CD4-positive, alpha-beta memory T cell (primary cell): ENCODE results near the gene ARVCF. TPM values are rescaled to one million over a fixed set of nuclear protein-coding genes. Genes with fewer than 3 reads are reported as not detected.

Experiments used
- CTCF ChIA-PET: fragments of 350-600 bp; sonication (Branson Sonifier 250); formaldehyde crosslinking; loops from one replicate; lab custom pipeline; 2021; ENCODE audit warnings: inconsistent platforms; ENCODE audit not compliant: partially characterized antibody; lab: Charles Lee
- POLR2A ChIA-PET: fragments of 350-600 bp; sonication (Branson Sonifier 250); formaldehyde crosslinking; loops from one replicate; lab custom pipeline; 2021; ENCODE audit not compliant: partially characterized antibody; lab: Charles Lee
- DNase-seq, 5 donors: peaks; one replicate each; pipeline versions ENCODE4 v3.0.0 to v3.0.0-alpha.2; 2020 to 2022; ENCODE audit warnings: mixed read lengths in 1 of 5
- H3K27ac ChIP-seq: one replicate; pipeline ENCODE4 v1.7.0; 2013; ENCODE audit warnings: low read depth, low read length
- H3K27me3 ChIP-seq: 2 replicates; pipeline ENCODE4 v1.7.0; 2013; ENCODE audit warnings: mild to moderate bottlenecking, low read length, moderate library complexity; ENCODE audit not compliant: insufficient read depth
- H3K36me3 ChIP-seq: 2 replicates; pipeline ENCODE4 v1.7.0; 2013; ENCODE audit warnings: mild to moderate bottlenecking, low read length, moderate library complexity; ENCODE audit not compliant: insufficient read depth
- H3K4me1 ChIP-seq: 2 replicates; pipeline ENCODE4 v1.7.0; 2013; ENCODE audit warnings: mild to moderate bottlenecking, low read length, moderate library complexity; ENCODE audit not compliant: insufficient read depth
- H3K4me3 ChIP-seq, 2 donors: one replicate each; pipeline ENCODE4 v1.7.0; 2013; ENCODE audit warnings: low read length in 2 of 2, mild to moderate bottlenecking in 1 of 2
- H3K9me3 ChIP-seq, 2 donors: one replicate each; pipeline ENCODE4 v1.7.0; 2013; ENCODE audit warnings: low read length in 2 of 2, control low read depth in 1 of 2; ENCODE audit not compliant: control insufficient read depth in 1 of 2
- H3K27ac Mint-ChIP-seq, 7 donors: one replicate each; pipeline ENCODE4 v1.8.0; 2020 to 2021; ENCODE audit warnings: mixed read lengths in 7 of 7, mild to moderate bottlenecking in 6 of 7, inconsistent platforms in 3 of 7, moderate library complexity in 3 of 7
- H3K27me3 Mint-ChIP-seq, 2 donors: one replicate each; pipeline ENCODE4 v1.8.0; 2020 to 2021; ENCODE audit warnings: mixed read lengths in 2 of 2
- H3K36me3 Mint-ChIP-seq, 2 donors: one replicate each; pipeline ENCODE4 v1.8.0; 2020 to 2021; ENCODE audit warnings: mixed read lengths in 2 of 2, inconsistent platforms in 1 of 2, mild to moderate bottlenecking in 1 of 2
- H3K4me1 Mint-ChIP-seq, 4 donors: one replicate each; pipeline ENCODE4 v1.8.0; 2020 to 2021; ENCODE audit warnings: mixed read lengths in 4 of 4, mild to moderate bottlenecking in 1 of 4
- H3K4me3 Mint-ChIP-seq, 8 donors: one replicate each; pipeline ENCODE4 v1.8.0; 2020 to 2021; ENCODE audit warnings: mixed read lengths in 8 of 8, mild to moderate bottlenecking in 7 of 8, moderate library complexity in 6 of 8, inconsistent platforms in 3 of 8
- H3K9me3 Mint-ChIP-seq, 8 donors: one replicate each; pipeline ENCODE4 v1.8.0; 2020 to 2021; ENCODE audit warnings: mixed read lengths in 8 of 8, mild to moderate bottlenecking in 5 of 8, inconsistent platforms in 3 of 8, moderate library complexity in 1 of 8
- intact Hi-C: fragments of 100-400 bp; cut with micrococcal nuclease; formaldehyde crosslinking; loops from one replicate; pipeline ENCODE4 v1.15.1; 2023
- polyA plus RNA-seq, 2 donors: library from polyadenylated mRNA; unstranded; fragments of 300-500 nt; fragmentation: Illumina TruSeq; gene quantifications; one replicate each; pipeline ENCODE4 v1.2.3, GENCODE V29; 2021
- total RNA-seq, 2 experiments: library from RNA; stranded (reverse); gene quantifications; one replicate each; pipeline ENCODE4 v1.2.3, GENCODE V29; 2021

The ARVCF gene
- total and polyA plus RNA-seq, 4 experiments from 2014 or later: 0.28 to 4.2 (median 3.5) TPM; not detected in 1

DNA sequence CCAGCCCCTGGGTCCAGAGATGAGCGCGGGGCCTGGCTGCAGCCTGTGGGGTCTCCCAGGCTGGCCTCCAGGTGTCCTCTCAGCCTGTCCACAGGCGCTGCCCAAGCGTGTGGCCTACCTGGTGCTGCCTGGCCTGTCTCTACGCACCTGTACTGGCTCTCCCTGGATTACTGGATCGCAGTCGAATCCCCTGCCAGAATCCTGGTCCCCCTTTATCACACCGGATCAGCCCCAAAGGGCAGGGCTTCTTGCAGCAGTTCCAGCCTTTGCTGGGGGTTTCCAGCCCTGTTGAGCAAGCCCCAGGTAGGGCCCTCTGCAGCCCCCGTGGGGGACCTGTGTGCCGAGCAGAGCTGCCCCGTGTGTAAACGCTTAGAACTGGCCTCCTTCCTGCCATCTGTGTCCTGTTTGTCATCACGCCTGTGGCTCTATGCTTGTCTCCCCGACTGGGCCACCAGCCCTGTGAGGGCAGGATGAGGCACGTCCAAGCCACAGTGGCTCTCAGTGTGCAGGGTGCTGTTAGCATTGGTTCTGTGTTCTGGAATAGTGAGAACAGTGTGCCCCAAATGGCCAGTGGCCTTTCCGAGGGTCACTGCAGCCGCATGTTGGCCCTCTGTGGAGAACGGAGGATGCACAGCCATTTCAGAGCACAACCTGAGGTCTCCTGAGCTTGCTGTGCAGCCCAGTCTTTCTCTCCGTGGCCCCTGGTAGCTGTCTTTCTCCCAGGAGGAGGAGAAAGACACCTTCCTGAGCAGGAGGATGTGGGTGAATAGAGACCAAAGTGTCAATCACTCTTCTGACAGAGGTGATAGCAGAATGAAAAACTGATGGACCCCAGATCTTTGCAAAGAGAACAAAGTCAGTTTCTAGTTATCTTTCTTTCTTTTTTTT, 61.1 kb downstream of the ARVCF start:
- no peak overlapping the region for H3K4me3 ChIP-seq
- no peak overlapping the region for H3K27ac ChIP-seq
- intact Hi-C loops: no loop called here
- Mint-ChIP-seq H3K36me3 (peaks cover 0 to 4% of the 10 kb centered on the region in 2 donors), H3K4me3 (no peak overlapping the region), H3K9me3 (no peaks in the 10 kb centered on the region), H3K27ac (peak overlapping the region in 2 of 7 donors; percentile 13 to 36), H3K27me3 (no peaks in the 10 kb centered on the region), H3K4me1 (peaks cover 6 to 16% (median 9%) of the 10 kb centered on the region in 4 donors)
- peaks cover 7% of the 10 kb centered on the region for H3K4me1 ChIP-seq
- H3K27me3 ChIP-seq: no peaks in the 10 kb centered on the region
- peaks cover 4% of the 10 kb centered on the region for H3K36me3 ChIP-seq
- POLR2A ChIA-PET: no interaction called here
- no peaks in the 10 kb centered on the region for H3K9me3 ChIP-seq
- no peak for DNase-seq
- CTCF ChIA-PET: interaction anchor here (0.5 to 0.7 kb wide), 2 partner anchors 8 to 196 kb away, joined by 3 read pairs; no protein-coding TSS in a partner anchor

DNA sequence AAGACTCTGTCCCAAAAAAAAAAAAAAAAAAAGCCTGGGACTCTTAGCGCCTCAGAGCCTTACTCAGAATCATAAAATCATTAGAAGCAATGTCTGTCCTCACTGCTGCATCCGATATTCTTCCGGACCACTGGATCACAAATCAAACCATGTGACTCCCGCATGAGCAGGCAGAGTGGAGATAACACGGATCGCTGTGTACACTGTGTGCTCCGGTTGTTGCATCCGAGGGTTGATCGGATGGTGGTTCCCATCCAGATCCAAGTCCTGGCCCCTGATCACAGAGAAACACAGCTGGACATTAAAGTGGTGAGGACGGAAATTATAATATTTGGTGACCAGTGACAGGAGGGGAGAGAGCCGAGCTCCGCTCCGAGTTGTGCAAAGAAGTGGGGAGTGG, 65.3 kb downstream of the ARVCF start:
- H3K36me3 Mint-ChIP-seq: peaks cover 4 to 6% of the 10 kb centered on the region in 2 donors
- H3K4me3 Mint-ChIP-seq: no peak overlapping the region
- no peak for DNase-seq
- H3K4me3 ChIP-seq: no peak overlapping the region
- H3K36me3 ChIP-seq: peaks cover 6% of the 10 kb centered on the region
- no peaks in the 10 kb centered on the region for H3K9me3 Mint-ChIP-seq
- peaks cover 15% of the 10 kb centered on the region for H3K4me1 ChIP-seq
- H3K4me1 Mint-ChIP-seq: peaks cover 13 to 28% (median 19%) of the 10 kb centered on the region in 4 donors
- H3K9me3 ChIP-seq: no peaks in the 10 kb centered on the region
- H3K27me3 Mint-ChIP-seq: no peaks in the 10 kb centered on the region
- intact Hi-C loops: no loop called here
- no peak overlapping the region for H3K27ac ChIP-seq
- CTCF ChIA-PET: interaction anchor here (0.7 to 1.8 kb wide), 2 partner anchors 220 to 333 kb away, joined by 4 to 9 read pairs; no protein-coding TSS in a partner anchor
- POLR2A ChIA-PET: no interaction called here
- H3K27ac Mint-ChIP-seq: no peak overlapping the region
- no peaks in the 10 kb centered on the region for H3K27me3 ChIP-seq

DNA sequence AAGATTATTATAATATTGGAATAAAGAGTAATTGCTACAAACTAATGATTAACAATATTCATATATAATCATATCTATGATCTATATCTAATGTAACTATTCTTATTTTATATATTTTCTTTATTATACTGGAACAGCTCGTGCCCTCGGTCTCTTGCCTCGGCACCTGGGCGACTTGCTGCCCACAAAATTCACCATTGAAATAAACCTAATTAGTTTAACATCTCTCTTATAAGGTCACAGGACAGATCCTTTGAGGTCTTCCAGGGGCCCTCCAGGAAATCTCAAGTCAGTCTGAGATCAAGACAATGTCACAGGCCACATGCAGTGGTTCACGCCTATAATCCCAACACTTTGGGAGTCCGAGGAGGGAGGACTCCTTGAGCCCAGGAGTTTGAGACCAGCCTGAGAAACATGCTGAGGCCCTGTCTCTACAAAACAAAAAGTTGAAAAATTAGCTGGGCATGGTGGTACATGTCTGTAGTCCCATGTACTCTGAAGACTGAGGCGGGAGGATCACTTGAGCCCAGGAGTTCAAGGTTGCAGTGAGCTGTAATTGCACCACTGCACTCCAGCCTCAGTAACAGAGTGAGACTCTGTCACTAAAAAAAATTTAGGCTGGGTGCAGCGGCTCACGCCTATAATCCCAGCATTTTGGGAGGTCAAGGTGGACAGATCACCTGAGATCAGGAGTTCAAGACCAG, 68.4 kb downstream of the ARVCF start:
- ChIA-PET POLR2A (interaction anchor here (1.7 kb wide), 1 partner anchor 218 kb away, joined by 3 read pairs; no protein-coding TSS in a partner anchor), CTCF (interaction anchor here (0.6 to 2.6 kb wide), 9 partner anchors 8 to 217 kb away, joined by 3 to 18 read pairs (median 3); no protein-coding TSS in a partner anchor)
- Mint-ChIP-seq H3K27me3 (no peaks in the 10 kb centered on the region), H3K9me3 (no peaks in the 10 kb centered on the region), H3K27ac (no peak overlapping the region), H3K36me3 (peaks cover 4 to 6% of the 10 kb centered on the region in 2 donors), H3K4me1 (peaks cover 12 to 28% (median 20%) of the 10 kb centered on the region in 4 donors), H3K4me3 (no peak overlapping the region)
- no peak for DNase-seq
- H3K36me3 ChIP-seq: peaks cover 6% of the 10 kb centered on the region
- H3K4me3 ChIP-seq: no peak overlapping the region
- no peaks in the 10 kb centered on the region for H3K9me3 ChIP-seq
- no peak overlapping the region for H3K27ac ChIP-seq
- H3K27me3 ChIP-seq: no peaks in the 10 kb centered on the region
- H3K4me1 ChIP-seq: peaks cover 16% of the 10 kb centered on the region
- intact Hi-C loops: no loop called here

DNA sequence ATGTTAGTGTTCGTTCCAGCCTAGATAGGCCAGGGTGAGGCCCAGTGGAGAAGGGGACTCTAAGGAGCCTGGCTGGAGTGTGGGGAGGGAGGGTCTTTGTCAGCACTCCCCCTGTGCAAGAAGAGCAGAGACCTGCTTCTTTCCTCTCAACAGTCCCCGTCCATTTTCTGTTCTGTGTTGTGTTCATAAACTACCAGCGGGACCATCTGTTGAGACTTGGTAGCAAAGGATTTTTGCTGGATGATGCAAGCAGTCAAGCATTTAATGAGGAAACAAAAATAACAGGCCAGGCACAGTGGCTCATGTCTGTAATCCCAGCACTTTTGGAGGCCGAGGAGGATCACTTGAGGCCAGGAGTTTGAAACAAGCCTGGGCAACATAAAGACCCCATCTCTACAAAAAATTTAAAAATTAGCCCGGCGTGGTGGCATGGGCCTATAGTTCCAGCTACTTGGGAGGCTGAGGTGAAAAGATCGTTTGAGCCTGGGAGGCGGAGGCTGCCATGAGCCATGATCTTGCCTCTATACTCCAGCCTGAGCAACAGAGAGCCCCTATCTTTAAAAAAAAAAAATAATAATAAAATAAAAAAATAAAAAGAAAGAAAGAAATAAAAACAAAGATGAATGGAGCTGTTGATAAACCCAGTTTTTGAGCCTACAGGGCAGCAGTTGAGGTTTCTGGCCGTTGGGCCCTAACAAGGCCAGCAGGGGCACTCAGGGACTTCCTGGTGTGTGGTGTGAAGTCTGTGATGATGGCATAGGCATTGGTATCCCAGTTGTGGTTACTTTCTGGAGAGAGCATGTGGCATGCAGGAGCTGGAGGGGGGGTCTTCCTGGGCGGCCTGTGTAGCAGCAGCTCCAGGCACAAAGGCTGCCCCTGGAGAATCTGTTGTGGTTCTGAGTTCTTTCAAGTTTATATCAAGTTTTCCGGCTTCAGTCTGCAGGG, 73.3 kb downstream of the ARVCF start:
- ChIA-PET CTCF (interaction anchor here (1.4 kb wide), 1 partner anchor 213 kb away, joined by 4 read pairs; no protein-coding TSS in a partner anchor), POLR2A (interaction anchor here (1.4 to 2.6 kb wide), 5 partner anchors 77 to 496 kb away, joined by 4 to 17 read pairs (median 6); partner anchors contain the start of genes C22orf39, GNB1L, RTL10 and TANGO2)
- Histone ChIP-seq H3K27ac (peak overlapping the region; percentile 80), H3K36me3 (no peaks in the 10 kb centered on the region), H3K4me1 (peaks cover 39% of the 10 kb centered on the region), H3K27me3 (no peaks in the 10 kb centered on the region), H3K4me3 (peak overlapping the region; percentile 72 to 91), H3K9me3 (no peaks in the 10 kb centered on the region)
- intact Hi-C loops: no loop called here
- peak overlapping the region; percentile 81 to 97 (median 96) for H3K27ac Mint-ChIP-seq
- no peak for DNase-seq
- no peaks in the 10 kb centered on the region for H3K27me3 Mint-ChIP-seq
- peaks cover 0 to 10% of the 10 kb centered on the region in 2 donors for H3K36me3 Mint-ChIP-seq
- no peaks in the 10 kb centered on the region for H3K9me3 Mint-ChIP-seq
- peaks cover 25 to 59% (median 44%) of the 10 kb centered on the region in 4 donors for H3K4me1 Mint-ChIP-seq
- H3K4me3 Mint-ChIP-seq: peak overlapping the region; percentile 92 to 96 (median 94)

DNA sequence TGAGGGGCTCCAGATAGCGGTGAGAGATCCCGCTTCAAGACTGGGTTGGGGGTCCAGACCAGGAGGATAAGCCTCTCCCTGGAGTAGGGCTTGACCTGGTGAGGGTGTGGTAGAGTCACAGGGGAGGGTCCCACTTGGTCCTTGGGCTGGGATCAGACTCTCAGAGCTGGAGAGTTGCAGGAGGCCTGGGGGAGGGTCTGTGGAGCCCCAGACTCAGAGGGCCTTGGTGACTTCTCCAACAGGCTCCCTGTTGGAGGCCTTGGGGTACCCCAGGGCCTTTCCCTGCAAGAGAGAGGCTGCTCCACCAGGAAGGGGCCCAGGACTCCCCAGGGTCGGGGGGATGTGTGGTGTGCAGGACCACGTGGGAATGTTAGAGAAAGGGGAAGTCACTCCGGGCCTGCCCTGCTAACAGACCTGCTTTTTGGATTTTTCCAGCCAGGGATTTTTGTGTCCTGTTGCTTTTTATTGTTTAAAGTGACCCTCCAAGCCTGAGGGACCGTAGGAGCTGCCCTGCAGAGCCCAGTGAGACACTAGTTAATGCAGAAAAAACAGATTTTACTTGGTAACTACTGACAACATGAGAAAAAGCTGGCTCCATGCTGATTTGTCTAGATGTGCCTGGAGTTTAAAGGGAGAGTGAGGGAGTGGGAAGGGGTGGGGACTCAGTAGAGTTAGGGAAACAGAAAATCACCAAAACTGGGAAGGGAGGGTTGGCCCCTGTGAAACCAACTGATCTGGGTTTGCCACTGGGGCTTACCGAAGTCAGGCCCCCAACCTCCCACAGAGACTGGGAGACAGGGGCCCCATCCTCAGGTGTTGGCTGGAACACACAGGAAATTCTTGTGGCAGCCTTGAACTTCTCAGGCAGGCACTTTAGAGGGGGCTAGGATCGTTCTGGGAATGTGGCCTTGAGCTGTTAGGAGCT, 74.2 kb downstream of the ARVCF start:
- Histone ChIP-seq H3K36me3 (peaks cover 3% of the 10 kb centered on the region), H3K4me3 (peak overlapping the region; percentile 72 to 91), H3K27ac (peak overlapping the region; percentile 80), H3K4me1 (peaks cover 35% of the 10 kb centered on the region), H3K27me3 (no peaks in the 10 kb centered on the region), H3K9me3 (no peaks in the 10 kb centered on the region)
- Mint-ChIP-seq H3K27ac (peak overlapping the region; percentile 85 to 97 (median 96)), H3K4me1 (peaks cover 23 to 56% (median 43%) of the 10 kb centered on the region in 4 donors), H3K4me3 (peak overlapping the region; percentile 92 to 96 (median 94)), H3K9me3 (no peaks in the 10 kb centered on the region), H3K27me3 (no peaks in the 10 kb centered on the region), H3K36me3 (peaks cover 7 to 13% of the 10 kb centered on the region in 2 donors)
- POLR2A ChIA-PET: interaction anchor here (0.9 to 2.6 kb wide), 13 partner anchors 9 to 495 kb away, joined by 3 to 17 read pairs (median 6); partner anchors contain the start of genes C22orf39, GNB1L, RANBP1 and RTL10
- DNase-seq: no peak
- intact Hi-C loops: no loop called here
- CTCF ChIA-PET: interaction anchor here (1.4 to 1.5 kb wide), 2 partner anchors 212 kb away, joined by 3 to 4 read pairs; no protein-coding TSS in a partner anchor
